ENCODE data around the gene TENT5A.
A peak's percentile ranks its signal among the peaks of the same experiment; 100 is the strongest.

Gene TENT5A

DNA sequence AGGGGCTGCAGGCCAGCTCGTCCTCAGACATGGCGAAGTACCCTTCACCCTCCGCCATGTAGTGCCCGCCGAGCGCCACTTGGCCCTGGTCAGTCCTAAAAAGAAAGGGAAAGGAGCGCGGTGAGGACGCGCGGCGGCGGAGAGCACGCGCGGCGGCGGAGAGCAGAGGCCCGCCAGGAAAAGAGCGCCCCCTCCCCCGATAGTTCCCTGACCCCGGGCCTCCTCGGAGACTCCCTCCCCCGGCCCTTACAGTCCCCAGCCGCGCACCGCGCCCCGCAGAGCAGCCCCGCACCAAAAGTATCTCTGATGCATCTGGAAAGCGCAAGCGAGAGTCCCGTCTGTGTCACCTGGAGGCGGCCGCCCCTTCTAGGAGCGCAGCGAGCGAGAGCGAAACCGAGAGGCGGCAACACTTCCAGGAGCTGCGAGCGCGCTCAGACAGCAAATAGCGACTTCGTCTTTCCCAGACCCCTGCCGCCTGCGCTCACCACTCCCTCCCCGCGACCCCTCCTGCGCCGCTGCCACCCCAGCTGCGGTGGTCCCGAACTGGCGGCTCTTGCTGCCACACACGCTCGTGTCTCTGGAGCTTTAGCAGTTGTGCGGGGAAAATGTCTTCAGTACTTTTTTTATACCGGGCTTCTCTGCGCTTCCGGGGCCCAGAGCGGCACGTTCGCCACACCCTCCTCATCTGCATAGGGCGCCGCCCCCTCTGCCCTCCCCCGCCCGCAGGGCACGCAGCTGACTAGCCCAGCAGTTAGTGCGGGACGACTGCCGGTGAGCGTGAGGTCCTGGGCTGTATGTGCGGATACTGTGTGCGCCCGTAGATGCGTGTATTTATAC lies at the start of gene TENT5A:
Gene TENT5A (minus strand): TSS at position 598 of the 837 bp plus-strand sequence. CDS start 540 bp downstream, at position 58.
- H3K27ac Mint-ChIP-seq: peak within 1 kb of the TSS; percentile 84
- H3K9me3 Mint-ChIP-seq: no peaks in the 10 kb centered on the region
- peak within 1 kb of the TSS; percentile 86 for H3K4me3 Mint-ChIP-seq
- DNase-seq (ENCODE audit: low spot score in 2 of 2) (peak; percentile 45 to 78), ATAC-seq (peak; percentile 87)
- peaks cover 7% of the 10 kb centered on the region for H3K36me3 Mint-ChIP-seq
- peaks cover 24% of the 10 kb centered on the region for H3K4me1 Mint-ChIP-seq

- Mint-ChIP-seq H3K4me1 (no peaks in the 10 kb centered on the region), H3K27ac (no peak overlapping the region), H3K36me3 (no peaks in the 10 kb centered on the region), H3K4me3 (no peak overlapping the region), H3K9me3 (peaks cover 2% of the 10 kb centered on the region)
- DNase-seq (ENCODE audit: low spot score in 2 of 2) (no peak), ATAC-seq (no peak)
Observed at GRCh38 chr6:81801489-81801888, 49.0 kb upstream of the TENT5A start.

GRCh38 chr6:81800666-81801065 lies 48.2 kb upstream of the TENT5A start:
- Mint-ChIP-seq H3K27ac (no peak overlapping the region), H3K36me3 (no peaks in the 10 kb centered on the region), H3K4me1 (no peaks in the 10 kb centered on the region), H3K9me3 (peaks cover 2% of the 10 kb centered on the region), H3K4me3 (no peak overlapping the region)
- no peak for DNase-seq (ENCODE audit: low spot score in 2 of 2)
- no peak for ATAC-seq

DNA sequence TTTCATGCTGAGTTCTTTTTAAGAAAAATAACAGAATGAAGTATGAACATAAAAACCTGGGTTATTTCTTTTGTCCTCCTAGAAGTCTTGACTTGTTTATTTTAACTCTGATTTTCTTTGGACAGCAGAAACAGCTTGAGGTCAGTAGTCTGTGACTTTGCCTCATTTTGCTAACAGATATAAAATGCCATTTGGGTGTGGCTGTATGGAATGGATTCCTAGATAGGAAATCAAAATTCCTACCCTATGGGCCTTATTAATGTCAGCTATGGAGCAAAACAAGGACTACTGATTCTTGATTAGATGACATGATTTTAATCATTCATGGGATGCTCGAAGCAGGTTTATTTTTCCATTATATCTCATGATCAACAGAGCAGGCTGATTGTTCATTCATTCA lies 46.8 kb upstream of the TENT5A start:
- Mint-ChIP-seq H3K36me3 (no peaks in the 10 kb centered on the region), H3K4me1 (no peaks in the 10 kb centered on the region), H3K9me3 (peaks cover 2% of the 10 kb centered on the region), H3K27ac (no peak overlapping the region), H3K4me3 (no peak overlapping the region)
- DNase-seq (ENCODE audit: low spot score in 2 of 2) (no peak), ATAC-seq (no peak)

GRCh38 chr6:81797591-81797990 lies 45.1 kb upstream of the TENT5A start:
- Mint-ChIP-seq H3K4me3 (no peak overlapping the region), H3K27ac (no peak overlapping the region), H3K4me1 (no peaks in the 10 kb centered on the region), H3K36me3 (no peaks in the 10 kb centered on the region), H3K9me3 (no peaks in the 10 kb centered on the region)
- ATAC-seq (no peak), DNase-seq (ENCODE audit: low spot score in 2 of 2) (no peak)

GRCh38 chr6:81795890-81796289 lies 43.4 kb upstream of the TENT5A start:
- ATAC-seq (no peak), DNase-seq (ENCODE audit: low spot score in 2 of 2) (no peak)
- Mint-ChIP-seq H3K36me3 (no peaks in the 10 kb centered on the region), H3K27ac (no peak overlapping the region), H3K9me3 (no peaks in the 10 kb centered on the region), H3K4me1 (no peaks in the 10 kb centered on the region), H3K4me3 (no peak overlapping the region)

- H3K36me3 Mint-ChIP-seq: no peaks in the 10 kb centered on the region
- no peak overlapping the region for H3K27ac Mint-ChIP-seq
- no peaks in the 10 kb centered on the region for H3K4me1 Mint-ChIP-seq
- ATAC-seq: no peak
- no peak overlapping the region for H3K4me3 Mint-ChIP-seq
- no peak for DNase-seq (ENCODE audit: low spot score in 2 of 2)
- H3K9me3 Mint-ChIP-seq: no peaks in the 10 kb centered on the region
Observed at GRCh38 chr6:81793821-81794475, 41.5 kb upstream of the TENT5A start.

DNA sequence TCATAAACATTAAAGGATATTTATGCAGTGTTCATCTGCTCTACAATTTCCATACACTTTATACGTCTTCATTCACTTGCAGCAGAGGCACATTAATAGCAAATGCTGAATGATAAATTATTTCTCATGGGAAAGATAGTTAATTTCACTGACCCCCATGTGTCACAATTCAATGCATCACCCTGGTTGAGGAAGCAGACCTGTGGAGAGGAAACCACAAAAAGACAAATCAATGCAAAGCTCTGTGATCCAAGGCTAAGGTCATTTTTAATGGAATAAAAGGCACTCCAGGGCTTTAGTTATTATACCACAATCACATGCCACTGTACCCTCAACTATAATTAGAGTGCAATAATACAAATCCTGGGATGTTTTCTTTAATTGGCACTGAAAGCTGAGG lies 40.3 kb upstream of the TENT5A start:
- Mint-ChIP-seq H3K4me3 (no peak overlapping the region), H3K4me1 (no peaks in the 10 kb centered on the region), H3K9me3 (no peaks in the 10 kb centered on the region), H3K27ac (no peak overlapping the region), H3K36me3 (no peaks in the 10 kb centered on the region)
- DNase-seq (ENCODE audit: low spot score in 2 of 2) (no peak), ATAC-seq (no peak)

GRCh38 chr6:81791756-81792155 lies 39.3 kb upstream of the TENT5A start:
- H3K27ac Mint-ChIP-seq: no peak overlapping the region
- H3K9me3 Mint-ChIP-seq: no peaks in the 10 kb centered on the region
- no peaks in the 10 kb centered on the region for H3K36me3 Mint-ChIP-seq
- H3K4me1 Mint-ChIP-seq: no peaks in the 10 kb centered on the region
- no peak for DNase-seq (ENCODE audit: low spot score in 2 of 2)
- H3K4me3 Mint-ChIP-seq: no peak overlapping the region
- ATAC-seq: no peak

GRCh38 chr6:81790034-81790433 lies 37.6 kb upstream of the TENT5A start:
- no peak for ATAC-seq
- no peaks in the 10 kb centered on the region for H3K9me3 Mint-ChIP-seq
- no peaks in the 10 kb centered on the region for H3K36me3 Mint-ChIP-seq
- H3K4me1 Mint-ChIP-seq: no peaks in the 10 kb centered on the region
- DNase-seq (ENCODE audit: low spot score in 2 of 2): no peak
- H3K4me3 Mint-ChIP-seq: no peak overlapping the region
- no peak overlapping the region for H3K27ac Mint-ChIP-seq

GRCh38 chr6:81789291-81789690 lies 36.8 kb upstream of the TENT5A start:
- no peak overlapping the region for H3K27ac Mint-ChIP-seq
- DNase-seq (ENCODE audit: low spot score in 2 of 2) (no peak), ATAC-seq (no peak)
- H3K9me3 Mint-ChIP-seq: no peaks in the 10 kb centered on the region
- no peaks in the 10 kb centered on the region for H3K36me3 Mint-ChIP-seq
- no peak overlapping the region for H3K4me3 Mint-ChIP-seq
- H3K4me1 Mint-ChIP-seq: no peaks in the 10 kb centered on the region

DNA sequence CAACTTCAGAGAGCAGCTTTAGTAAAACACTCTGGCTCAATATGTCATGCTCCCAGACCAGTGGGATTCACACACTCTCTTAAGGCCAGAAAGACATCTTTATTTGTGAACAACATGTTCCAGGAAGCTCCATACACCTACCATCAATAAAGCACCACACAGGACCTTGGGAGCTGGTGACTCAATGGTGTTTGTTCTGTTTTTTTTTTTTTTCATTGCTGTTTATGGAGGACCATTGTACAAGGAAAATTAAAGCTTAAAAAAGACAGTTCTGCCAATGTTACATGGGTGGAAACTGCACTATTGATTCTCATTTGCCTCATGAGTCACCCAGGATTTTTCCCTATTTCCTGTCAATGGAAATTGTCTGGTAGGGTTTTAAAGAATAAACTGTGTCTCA lies 36.3 kb upstream of the TENT5A start:
- ATAC-seq: no peak
- Mint-ChIP-seq H3K4me3 (no peak overlapping the region), H3K4me1 (no peaks in the 10 kb centered on the region), H3K36me3 (no peaks in the 10 kb centered on the region), H3K27ac (no peak overlapping the region), H3K9me3 (no peaks in the 10 kb centered on the region)
- DNase-seq (ENCODE audit: low spot score in 2 of 2): no peak

DNA sequence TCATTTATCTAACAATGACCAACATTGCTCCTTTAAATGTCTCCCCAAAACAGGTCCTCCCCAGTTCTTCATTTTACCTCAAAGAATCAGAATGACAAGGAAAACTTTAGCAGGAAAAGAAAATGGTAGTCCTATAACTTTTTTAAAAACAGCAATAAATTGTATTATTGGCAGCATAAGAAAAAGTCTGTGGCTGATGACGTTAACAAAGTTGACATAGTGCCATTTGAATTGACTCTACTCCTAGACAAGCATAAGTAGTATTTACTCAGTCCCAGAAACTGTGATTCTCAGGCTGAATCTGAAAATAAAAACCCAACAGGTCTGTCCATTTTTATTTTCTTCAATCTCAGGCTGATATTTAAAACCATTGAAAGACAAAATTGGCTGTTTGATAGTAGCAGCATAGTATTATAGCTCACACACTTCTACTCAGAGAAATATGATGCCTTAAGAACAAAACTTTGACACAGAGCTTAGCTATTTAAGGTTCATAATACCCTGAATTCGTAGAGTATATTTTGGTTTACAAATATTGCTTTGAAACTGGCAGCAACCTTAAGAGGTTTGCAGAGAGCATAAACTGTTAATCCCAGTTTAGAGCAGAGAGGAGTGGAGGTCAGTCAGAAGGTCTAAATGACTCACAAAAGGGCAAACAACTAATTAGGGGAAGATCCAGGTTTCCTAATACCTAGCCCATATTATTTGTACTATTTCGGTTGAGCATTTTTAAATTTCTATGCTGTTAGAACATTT lies 35.0 kb upstream of the TENT5A start:
- Mint-ChIP-seq H3K4me3 (no peak overlapping the region), H3K27ac (no peak overlapping the region), H3K9me3 (no peaks in the 10 kb centered on the region), H3K36me3 (no peaks in the 10 kb centered on the region), H3K4me1 (no peaks in the 10 kb centered on the region)
- DNase-seq (ENCODE audit: low spot score in 2 of 2) (no peak), ATAC-seq (no peak)

GRCh38 chr6:81786150-81786549 lies 33.7 kb upstream of the TENT5A start:
- no peak overlapping the region for H3K27ac Mint-ChIP-seq
- H3K4me3 Mint-ChIP-seq: no peak overlapping the region
- no peak for DNase-seq (ENCODE audit: low spot score in 2 of 2)
- no peaks in the 10 kb centered on the region for H3K36me3 Mint-ChIP-seq
- no peak for ATAC-seq
- no peaks in the 10 kb centered on the region for H3K4me1 Mint-ChIP-seq
- H3K9me3 Mint-ChIP-seq: peaks cover 3% of the 10 kb centered on the region

- peaks cover 3% of the 10 kb centered on the region for H3K9me3 Mint-ChIP-seq
- no peaks in the 10 kb centered on the region for H3K36me3 Mint-ChIP-seq
- ATAC-seq (no peak), DNase-seq (ENCODE audit: low spot score in 2 of 2) (no peak)
- no peaks in the 10 kb centered on the region for H3K4me1 Mint-ChIP-seq
- no peak overlapping the region for H3K27ac Mint-ChIP-seq
- H3K4me3 Mint-ChIP-seq: no peak overlapping the region
Observed at GRCh38 chr6:81785377-81785776, 32.9 kb upstream of the TENT5A start.

Data from stimulated activated effector memory CD8-positive, alpha-beta T cell treated with anti-CD3 and anti-CD28 coated beads, Interleukin-12 subunit alpha, Interleukin-12 subunit beta, amount 100 ng/mL, for 72 hours (primary cell).